Mucosa of gallbladder (tissue), 1 donor: Measurements from ENCODE around the gene RBM22. TPM values are rescaled to one million over a fixed set of nuclear protein-coding genes. Genes with fewer than 3 reads are reported as not detected.
"Not testable (repeated sequence)": the region's sequence is repeated elsewhere in the genome, so short reads cannot be mapped to it uniquely, and the experiment has no call there.

ENCODE experiments used
- DNase-seq: peaks from one replicate; pipeline ENCODE4 v3.0.0-alpha.2; 2020; ENCODE audit warnings: low spot score
- total RNA-seq: library from RNA; stranded (reverse); gene quantifications from one replicate; pipeline ENCODE4 v1.2.1, GENCODE V29; 2021
- donor health status: DM: no; HTN: no; CAD: no.

RBM22 gene
- total RNA-seq = 46.1 TPM

- DNase-seq = peak; percentile 94
These were observed at the start of gene RBM22 for GRCh38 chr5:150700594-150701377. TSS of gene RBM22 (minus strand) at chr5:150701062. CDS start at chr5:150700985, 77 bp downstream.

- no peak for DNase-seq
These were observed 49.6 kb upstream of the RBM22 start for GRCh38 chr5:150750469-150750868.

GRCh38 chr5:150743142-150743488 is 42.3 kb upstream of the RBM22 start:
- DNase-seq = not testable (repeated sequence)

- not testable (repeated sequence) for DNase-seq
These were observed 41.7 kb upstream of the RBM22 start for GRCh38 chr5:150742455-150743141.

GRCh38 chr5:150740992-150741391 is 40.1 kb upstream of the RBM22 start:
- DNase-seq = no peak

GRCh38 chr5:150738862-150739261 is 38.0 kb upstream of the RBM22 start:
- DNase-seq = no peak

- peak; percentile 38 for DNase-seq
These were observed 33.9 kb upstream of the RBM22 start for GRCh38 chr5:150734579-150735384.

- DNase-seq = no peak
These were observed 30.9 kb upstream of the RBM22 start for GRCh38 chr5:150731669-150732242.

GRCh38 chr5:150729859-150730258 is 29.0 kb upstream of the RBM22 start:
- no peak for DNase-seq

GRCh38 chr5:150723845-150724244 is 23.0 kb upstream of the RBM22 start:
- DNase-seq = no peak

- no peak for DNase-seq
These were observed 9.3 kb upstream of the RBM22 start for GRCh38 chr5:150710165-150710564.

- DNase-seq = no peak
These were observed 6.0 kb upstream of the RBM22 start for GRCh38 chr5:150706776-150707390.

GRCh38 chr5:150703762-150704161 is 2.9 kb upstream of the RBM22 start:
- DNase-seq = no peak

GRCh38 chr5:150700246-150700593 is 642 bp downstream of the RBM22 start:
- no peak for DNase-seq

GRCh38 chr5:150694612-150695011 is 6.2 kb downstream of the RBM22 start:
- DNase-seq = no peak

- DNase-seq = no peak
These were observed 8.6 kb downstream of the RBM22 start for GRCh38 chr5:150692276-150692675.

- no peak for DNase-seq
These were observed 10.1 kb downstream of the RBM22 start for GRCh38 chr5:150690760-150691159.

GRCh38 chr5:150689120-150689519 is 11.7 kb downstream of the RBM22 start:
- no peak for DNase-seq

- DNase-seq = no peak
These were observed 24.3 kb downstream of the RBM22 start for GRCh38 chr5:150676578-150676977.

- no peak for DNase-seq
These were observed 25.8 kb downstream of the RBM22 start for GRCh38 chr5:150675069-150675468.

- peak; percentile 49 for DNase-seq
These were observed 26.5 kb downstream of the RBM22 start for GRCh38 chr5:150674341-150674821.

GRCh38 chr5:150672884-150673275 is 28.0 kb downstream of the RBM22 start:
- DNase-seq = no peak
